OCI-M1 (cell line): ENCODE results near the gene LEMD1.
"Not testable (repeated sequence)": the region's sequence is repeated elsewhere in the genome, so short reads cannot be mapped to it uniquely, and the experiment has no call there.

Experiments used
- DNase-seq: peaks from one replicate; lab custom pipeline; 2025; lab: John Stamatoyannopoulos, UW

Gene LEMD1

DNA sequence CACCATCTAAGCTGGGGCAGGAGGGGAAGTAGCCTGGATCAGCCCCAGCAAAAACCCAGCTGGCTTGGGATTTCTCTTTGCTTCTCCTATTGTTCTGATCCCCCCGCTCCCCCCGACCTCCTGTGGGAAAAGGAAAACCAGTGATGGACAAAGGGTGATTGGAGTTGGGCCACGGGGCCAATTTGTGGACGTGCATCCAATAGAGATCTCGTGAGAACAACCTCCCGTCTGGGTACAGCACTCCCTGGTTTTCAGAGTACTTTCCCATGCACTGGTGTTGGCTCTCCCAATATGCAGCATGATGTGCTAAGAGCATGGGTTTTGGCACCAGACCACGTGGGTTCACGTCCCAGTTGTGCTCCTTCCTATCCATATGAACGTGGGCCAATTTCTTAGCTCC lies 25.0 kb upstream of the LEMD1 start:
- no peak for DNase-seq

GRCh38 chr1:205445646-205445935 lies 23.7 kb upstream of the LEMD1 start:
- no peak for DNase-seq

GRCh38 chr1:205444931-205445645 lies 23.2 kb upstream of the LEMD1 start:
- DNase-seq = no peak

GRCh38 chr1:205444300-205444930 lies 22.6 kb upstream of the LEMD1 start:
- no peak for DNase-seq

- no peak for DNase-seq
These were observed 21.9 kb upstream of the LEMD1 start for GRCh38 chr1:205443585-205444299.

GRCh38 chr1:205442051-205442725 lies 20.3 kb upstream of the LEMD1 start:
- DNase-seq = no peak

DNA sequence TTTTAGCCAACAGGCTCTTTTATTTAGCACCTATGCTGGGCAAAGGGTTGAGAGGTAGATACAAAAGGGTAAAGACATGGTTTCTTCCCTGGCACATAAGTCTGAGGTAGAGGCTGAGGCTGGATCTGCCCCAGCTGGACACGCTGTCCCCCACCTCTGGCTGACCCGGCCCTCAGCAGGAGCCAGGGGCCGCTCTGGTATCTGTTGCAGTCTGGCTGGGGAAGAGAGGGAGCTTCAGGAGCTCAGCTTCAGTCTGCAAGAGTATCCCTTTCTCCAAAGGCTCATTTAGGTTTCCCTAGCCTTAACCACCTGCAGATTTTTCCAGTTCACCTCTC lies 19.8 kb upstream of the LEMD1 start:
- no peak for DNase-seq

DNA sequence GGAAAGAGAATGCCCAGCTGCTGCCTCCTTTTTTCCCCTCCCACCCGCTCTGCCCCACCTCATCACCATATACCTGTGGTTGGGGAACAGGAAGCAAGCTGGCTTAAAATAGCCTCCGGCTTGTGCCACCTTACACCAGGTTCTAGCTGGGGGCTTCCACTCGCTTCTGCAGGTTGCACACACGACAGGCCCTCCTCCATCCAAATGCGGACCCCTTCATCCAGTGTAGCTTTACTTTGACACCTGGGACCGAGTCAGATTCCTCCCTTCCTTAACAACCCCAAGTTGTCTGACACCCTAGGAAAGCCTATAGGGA lies 19.4 kb upstream of the LEMD1 start:
- DNase-seq = no peak

- DNase-seq = peak; percentile 76
These were observed 18.8 kb upstream of the LEMD1 start for GRCh38 chr1:205440476-205441317.

DNA sequence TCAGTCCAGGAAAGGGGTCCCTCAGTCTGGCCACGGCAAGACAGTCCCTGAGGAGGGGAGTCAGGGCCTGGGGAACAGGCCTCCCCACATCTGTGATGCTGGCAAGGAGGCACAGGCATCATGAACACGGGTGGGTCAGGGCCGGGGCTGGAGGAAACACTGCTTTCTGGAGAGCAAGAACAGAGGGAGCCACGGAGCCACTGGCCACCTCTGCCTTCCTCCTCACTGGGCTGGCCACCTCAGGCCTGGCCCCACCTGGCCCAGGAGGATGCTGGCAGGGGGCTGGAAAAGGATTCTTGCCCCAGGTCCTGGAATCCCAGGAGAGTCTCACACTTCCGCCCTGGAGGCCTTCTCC lies 18.2 kb upstream of the LEMD1 start:
- no peak for DNase-seq

DNA sequence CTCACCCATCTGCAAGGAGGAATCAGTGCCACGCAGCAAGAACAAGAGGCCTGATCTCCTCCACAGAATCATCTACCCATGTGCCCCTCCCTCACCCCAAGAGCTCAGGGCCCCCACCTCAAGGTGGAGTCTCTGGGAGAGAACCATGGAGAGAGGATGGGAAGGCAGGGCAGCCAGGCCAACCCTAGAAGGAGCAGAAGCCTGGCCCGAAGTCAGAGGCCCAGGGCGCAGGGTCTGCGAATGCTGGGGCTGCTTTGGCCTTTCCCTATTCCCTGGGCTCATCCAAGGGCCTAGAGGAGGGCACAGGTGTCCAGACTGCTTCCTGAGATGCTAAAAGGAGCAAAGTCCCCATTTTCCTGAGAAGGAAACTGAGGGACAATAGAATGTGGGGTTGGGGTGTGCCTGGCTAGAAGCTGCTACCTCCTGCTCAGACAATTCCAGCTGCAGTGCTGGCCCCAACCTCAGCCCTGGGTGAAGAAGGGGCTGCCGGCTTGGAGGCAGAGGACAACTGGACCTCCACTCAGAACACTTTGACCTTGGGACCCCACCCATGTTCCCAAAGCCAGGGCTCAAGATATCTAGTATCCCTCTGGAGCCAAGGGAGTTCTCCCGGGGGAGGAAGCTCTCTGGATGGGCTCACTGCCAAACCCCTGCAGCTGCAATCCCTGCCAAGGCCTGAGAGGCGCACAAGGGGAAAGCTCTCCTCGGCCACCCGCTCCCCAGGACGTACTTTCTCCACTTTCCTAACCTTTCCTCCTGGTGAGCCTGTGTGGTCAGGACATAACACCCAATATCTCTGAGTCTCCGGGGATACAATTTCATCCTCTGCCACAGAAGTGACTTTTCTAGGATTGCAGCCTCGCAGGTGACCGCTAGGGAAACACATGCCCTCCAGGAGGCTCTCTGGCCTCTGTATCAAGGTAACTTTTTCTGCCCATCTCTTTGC lies 16.6 kb upstream of the LEMD1 start:
- peak; percentile 66 for DNase-seq

DNA sequence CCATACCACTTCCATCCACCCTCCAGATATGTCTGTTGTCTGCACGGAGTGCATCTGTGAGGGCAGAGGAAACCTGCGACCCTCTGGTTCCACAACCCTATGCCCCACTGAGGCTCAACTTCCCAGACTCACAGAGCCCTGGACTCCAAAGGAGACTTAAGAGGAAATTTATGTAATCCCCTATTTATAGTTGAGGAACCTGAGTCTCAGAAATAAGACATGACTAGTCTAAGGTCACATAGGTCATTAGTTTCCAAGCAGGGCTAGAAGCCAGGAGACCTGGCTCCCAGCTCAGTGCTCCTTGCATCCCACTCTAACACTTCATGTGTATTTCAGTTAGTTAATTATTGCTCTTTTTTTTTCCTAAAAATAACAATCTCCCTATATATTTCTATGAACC lies 15.7 kb upstream of the LEMD1 start:
- DNase-seq = no peak

GRCh38 chr1:205436776-205437410 lies 15.0 kb upstream of the LEMD1 start:
- no peak for DNase-seq

DNA sequence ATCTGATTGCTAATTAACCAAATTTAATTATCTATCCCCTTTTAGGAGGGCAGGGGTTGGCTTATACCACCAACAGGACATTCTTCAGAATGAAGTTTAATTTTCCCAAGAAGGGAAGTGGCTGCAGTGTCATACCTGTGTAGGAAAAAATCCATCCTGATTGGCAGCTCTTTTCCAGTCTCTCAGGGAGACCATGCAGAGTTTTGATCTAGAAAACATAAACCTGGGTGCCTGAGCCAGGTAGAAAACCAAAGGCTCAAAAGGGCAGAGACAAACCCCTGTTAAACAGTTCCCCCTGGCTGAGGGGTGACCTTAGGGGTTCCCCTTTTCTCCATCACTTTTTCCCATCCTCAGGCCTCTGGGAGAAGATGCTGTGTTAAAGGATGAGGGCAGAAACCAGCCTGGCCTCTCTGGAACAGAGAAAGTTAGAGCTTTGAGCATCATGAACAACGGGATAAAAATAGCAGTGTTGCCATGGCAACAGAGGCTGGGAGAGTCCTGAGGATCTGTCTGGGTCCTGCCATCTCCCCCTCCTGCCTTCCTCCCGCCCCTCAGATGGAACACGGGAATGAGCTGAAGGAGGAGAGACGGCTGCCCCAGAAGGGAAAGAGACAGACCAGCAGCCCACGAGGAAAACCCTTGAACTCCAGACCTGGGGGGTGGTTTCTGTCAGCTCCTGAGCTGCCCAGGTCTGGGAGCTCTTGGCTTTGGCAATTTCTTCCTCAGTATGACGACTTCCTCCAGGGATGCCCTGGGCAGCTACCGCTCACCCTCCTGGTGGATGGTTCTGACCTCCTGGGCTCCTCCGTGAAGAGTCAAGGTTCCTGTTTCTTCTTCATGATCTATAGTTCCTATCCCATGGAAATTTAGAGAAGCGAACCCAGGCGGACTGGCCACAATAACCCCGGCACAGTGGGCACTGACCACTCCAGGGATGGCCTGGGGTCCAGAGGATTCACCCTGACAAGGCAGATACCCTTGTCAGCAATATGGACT lies 14.0 kb upstream of the LEMD1 start:
- no peak for DNase-seq

DNA sequence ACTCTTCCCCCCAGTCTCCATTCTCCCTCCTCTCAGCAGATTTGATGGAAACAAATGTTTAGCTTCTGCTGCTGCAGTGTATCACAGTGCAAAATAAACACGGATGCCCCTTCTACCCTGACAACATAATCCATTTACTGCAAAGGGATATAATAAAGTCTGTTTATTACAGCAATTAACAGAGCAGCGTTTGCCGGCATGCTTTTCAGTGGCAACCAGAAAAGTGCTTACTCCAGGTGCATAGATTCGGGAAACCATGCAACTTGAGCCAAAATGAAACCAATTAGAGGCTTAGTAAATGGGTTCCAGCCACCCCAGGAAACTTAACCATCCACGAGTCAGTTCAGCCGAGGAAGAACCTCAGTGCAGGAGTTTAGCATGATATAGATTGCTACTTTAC lies 12.9 kb upstream of the LEMD1 start:
- DNase-seq = no peak

DNA sequence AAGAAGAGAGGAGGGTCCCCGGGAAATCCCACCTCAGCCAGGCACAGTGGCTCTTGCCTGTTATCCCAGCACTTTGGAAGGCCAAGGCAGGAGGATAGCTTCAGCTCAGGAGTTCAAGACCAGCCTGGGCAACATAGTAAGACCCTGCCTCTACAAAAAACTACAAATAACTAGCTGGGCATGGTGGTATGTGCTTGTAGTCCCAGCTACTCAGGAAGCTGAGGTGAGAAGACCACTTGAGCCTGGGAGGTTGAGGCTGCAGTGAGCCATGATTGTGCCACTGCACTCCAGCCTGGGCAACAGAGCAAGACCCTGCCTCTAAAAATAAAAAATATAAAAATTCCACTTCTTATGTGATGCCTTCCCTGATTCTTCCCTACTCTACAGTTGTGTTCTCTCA lies 10.8 kb upstream of the LEMD1 start:
- DNase-seq = not testable (repeated sequence)

GRCh38 chr1:205432116-205432515 lies 10.3 kb upstream of the LEMD1 start:
- no peak for DNase-seq

GRCh38 chr1:205430696-205431305 lies 8.9 kb upstream of the LEMD1 start:
- DNase-seq = peak; percentile 30
